GM12874 (cell line): ENCODE data around the gene NPPC.

Source experiments
- CTCF ChIP-seq: IDR thresholded peaks from 2 replicates; pipeline ENCODE4 v1.5.1; 2011; ENCODE audit warnings: low read depth, mild to moderate bottlenecking, control low read depth, low read length, moderate library complexity; ENCODE audit not compliant: insufficient read depth

The NPPC gene

GRCh38 chr2:231934441-231935206, 8.4 kb upstream of the NPPC start:
- no peak for TF ChIP-seq CTCF

- no peak for TF ChIP-seq CTCF
Observed at GRCh38 chr2:231933916-231934401, 7.8 kb upstream of the NPPC start.

- TF ChIP-seq CTCF = no peak
Observed at GRCh38 chr2:231932985-231933915, 7.1 kb upstream of the NPPC start.

- no peak for TF ChIP-seq CTCF
Observed at GRCh38 chr2:231932711-231932970, 6.4 kb upstream of the NPPC start.

- TF ChIP-seq CTCF = no peak
Observed at GRCh38 chr2:231931481-231931915, 5.3 kb upstream of the NPPC start.

- TF ChIP-seq CTCF = no peak
Observed at GRCh38 chr2:231930593-231931281, 4.5 kb upstream of the NPPC start.

GRCh38 chr2:231929961-231930592, 3.9 kb upstream of the NPPC start:
- TF ChIP-seq CTCF = peak; percentile 73
